H1 (cell line): ENCODE results near the gene GREB1. TPM values are rescaled to one million over a fixed set of nuclear protein-coding genes. Genes with fewer than 3 reads are reported as not detected.

Experiments
- CTCF ChIA-PET: fragments of 300-600 bp; sonication (Branson Sonifier 250); formaldehyde crosslinking; loops from one replicate; lab custom pipeline; 2021; ENCODE audit not compliant: partially characterized antibody; lab: Charles Lee
- POLR2A ChIA-PET: fragments of 300-600 bp; sonication (Branson Sonifier 250); formaldehyde crosslinking; loops from one replicate; lab custom pipeline; 2021; ENCODE audit warnings: inconsistent platforms; ENCODE audit not compliant: partially characterized antibody; lab: Charles Lee
- DNase-seq, 2 experiments: peaks; one replicate each; pipeline versions ENCODE4 v3.0.0 to v3.0.0-alpha.2; 2010 to 2022; ENCODE audit warnings: low spot score in 2 of 2, low read depth in 1 of 2, mixed read lengths in 1 of 2
- FAIRE-seq: peaks from 2 replicates; lab custom pipeline; 2011; peaks lifted over from hg19 to GRCh38; lab: Jason Lieb, UNC
- H2AFZ ChIP-seq: 2 replicates; pipeline ENCODE4 v1.8.1; 2012; ENCODE audit warnings: low read length, inconsistent platforms
- H2AK5ac ChIP-seq: 2 replicates; pipeline ENCODE4 v1.6.1; 2013; ENCODE audit warnings: low read depth, low read length
- H2BK120ac ChIP-seq: replicated peaks from 2 replicates; pipeline ENCODE3; 2013; ENCODE audit warnings: low read depth, low read length, inconsistent platforms
- H2BK12ac ChIP-seq: 2 replicates; pipeline ENCODE4 v1.6.1; 2013; ENCODE audit warnings: low read depth, low read length
- H2BK15ac ChIP-seq: 2 replicates; pipeline ENCODE4 v1.6.1; 2013; ENCODE audit warnings: low read length
- H2BK20ac ChIP-seq: 2 replicates; pipeline ENCODE4 v1.6.1; 2013; ENCODE audit warnings: low read length
- H2BK5ac ChIP-seq: 2 replicates; pipeline ENCODE4 v1.6.1; 2013; ENCODE audit warnings: low read depth, low read length
- H3K14ac ChIP-seq: 2 replicates; pipeline ENCODE4 v1.6.1; 2013; ENCODE audit warnings: inconsistent platforms; ENCODE audit not compliant: insufficient read length
- H3K18ac ChIP-seq: 2 replicates; pipeline ENCODE4 v1.6.1; 2013; ENCODE audit warnings: low read length; ENCODE audit errors: extremely low read depth
- H3K23ac ChIP-seq: 2 replicates; pipeline ENCODE4 v1.6.1; 2013; ENCODE audit warnings: inconsistent platforms; ENCODE audit not compliant: insufficient read length
- H3K23me2 ChIP-seq: 2 replicates; pipeline ENCODE4 v1.6.1; 2013; ENCODE audit warnings: low read depth, low read length
- H3K27ac ChIP-seq: 2 replicates; pipeline ENCODE4 v1.6.1; 2011; ENCODE audit warnings: low read depth, low read length, inconsistent platforms
- H3K27me3 ChIP-seq, 4 experiments: replicated peaks in 1 of 4; 1 replicate in 1 of 4; 2 replicates in 3 of 4; pipeline versions ENCODE4 v1.6.1 to v1.8.1; 2011 to 2013; ENCODE audit warnings: low read length in 3 of 4, mild to moderate bottlenecking in 3 of 4, inconsistent platforms in 2 of 4, mixed read lengths in 2 of 4, moderate library complexity in 1 of 4; ENCODE audit not compliant: control insufficient read depth in 3 of 4, insufficient read depth in 3 of 4; ENCODE audit errors: extremely low read depth in 1 of 4
- H3K36me3 ChIP-seq, 4 experiments: 2 replicates each; pipeline versions ENCODE4 v1.6.1 to v1.8.1; 2011 to 2013; ENCODE audit warnings: mild to moderate bottlenecking in 4 of 4, low read length in 3 of 4, moderate library complexity in 2 of 4, control low read depth in 1 of 4, inconsistent platforms in 1 of 4; ENCODE audit not compliant: insufficient read depth in 4 of 4, control insufficient read depth in 2 of 4
- H3K4ac ChIP-seq: replicated peaks from 2 replicates; pipeline ENCODE3; 2013; ENCODE audit warnings: low read length, low read depth, mixed read lengths, inconsistent platforms; ENCODE audit not compliant: insufficient read length
- H3K4me1 ChIP-seq, 4 experiments: replicated peaks in 1 of 4; 1 replicate in 1 of 4; 2 replicates in 3 of 4; pipeline versions ENCODE4 v1.6.1 to v1.8.1; 2011 to 2013; ENCODE audit warnings: low read length in 3 of 4, inconsistent platforms in 2 of 4, mixed read lengths in 1 of 4; ENCODE audit not compliant: insufficient read depth in 4 of 4, control insufficient read depth in 3 of 4
- H3K4me2 ChIP-seq, 2 experiments: 2 replicates each; pipeline versions ENCODE4 v1.6.1 to v1.8.1; 2011 to 2013; ENCODE audit warnings: low read depth in 2 of 2, low read length in 2 of 2, control low read depth in 1 of 2, inconsistent platforms in 1 of 2, mild to moderate bottlenecking in 1 of 2; ENCODE audit not compliant: insufficient read depth in 1 of 2
- H3K4me3 ChIP-seq, 4 experiments: fragments of 200-600, 300-600 bp in 1 of 4; sonication (generic), shearing (Covaris generic), sonication (Bioruptor Twin) in 1 of 4; 2 replicates each; pipeline versions ENCODE4 v1.5.1 to v1.8.1; 2011 to 2016; ENCODE audit warnings: low read length in 4 of 4, low read depth in 3 of 4, control low read depth in 2 of 4, inconsistent platforms in 2 of 4, mild to moderate bottlenecking in 2 of 4, mixed read lengths in 1 of 4, moderate library complexity in 1 of 4; ENCODE audit not compliant: insufficient read depth in 2 of 4; ENCODE audit errors: extremely low read depth in 1 of 4
- H3K56ac ChIP-seq: replicated peaks from 2 replicates; pipeline ENCODE3; 2013; ENCODE audit warnings: low read depth, mild to moderate bottlenecking, mixed read lengths, low read length, inconsistent platforms; ENCODE audit not compliant: insufficient read length
- H3K79me1 ChIP-seq: 2 replicates; pipeline ENCODE4 v1.6.1; 2013; ENCODE audit warnings: low read depth, low read length, control low read depth
- H3K79me2 ChIP-seq, 2 experiments: 2 replicates each; pipeline versions ENCODE4 v1.6.1 to v1.8.1; 2012 to 2013; ENCODE audit warnings: low read length in 2 of 2, mild to moderate bottlenecking in 2 of 2, inconsistent platforms in 1 of 2; ENCODE audit not compliant: insufficient read depth in 2 of 2, control insufficient read depth in 1 of 2
- H3K9ac ChIP-seq, 4 experiments: replicated peaks in 1 of 4; 1 replicate in 1 of 4; 2 replicates in 3 of 4; pipeline versions ENCODE4 v1.6.1 to v1.8.1; 2011 to 2013; ENCODE audit warnings: low read depth in 3 of 4, low read length in 3 of 4, control low read depth in 2 of 4, mild to moderate bottlenecking in 2 of 4, moderate library complexity in 2 of 4, inconsistent platforms in 1 of 4; ENCODE audit errors: extremely low read depth in 1 of 4
- H3K9me3 ChIP-seq, 2 experiments: 2 replicates each; pipeline versions ENCODE4 v1.6.1 to v1.8.1; 2012 to 2013; ENCODE audit warnings: mild to moderate bottlenecking in 2 of 2, moderate library complexity in 2 of 2, control low read depth in 1 of 2, inconsistent platforms in 1 of 2, low read depth in 1 of 2, low read length in 1 of 2, mixed read lengths in 1 of 2; ENCODE audit not compliant: insufficient read depth in 2 of 2
- H4K20me1 ChIP-seq, 2 experiments: replicated peaks in 1 of 2; 2 replicates each; pipeline versions ENCODE3 to v1.8.1; 2011 to 2013; ENCODE audit warnings: inconsistent platforms in 2 of 2, low read length in 2 of 2, mild to moderate bottlenecking in 1 of 2; ENCODE audit not compliant: insufficient read depth in 2 of 2, control insufficient read depth in 1 of 2
- H4K5ac ChIP-seq: 2 replicates; pipeline ENCODE4 v1.6.1; 2013; ENCODE audit warnings: low read length, low read depth, mixed read lengths, inconsistent platforms; ENCODE audit not compliant: insufficient read length
- H4K8ac ChIP-seq: 2 replicates; pipeline ENCODE4 v1.8.0; 2013; ENCODE audit warnings: mild to moderate bottlenecking, moderate library complexity, low read length, inconsistent platforms; ENCODE audit not compliant: insufficient read depth; ENCODE audit errors: extremely low read depth
- H4K91ac ChIP-seq: replicated peaks from 2 replicates; pipeline ENCODE3; 2013; ENCODE audit warnings: low read length, mixed read lengths, inconsistent platforms; ENCODE audit not compliant: insufficient read length
- CBX8 ChIP-seq: fragments of 300-800, 300-1000 bp; sonication (generic); IDR thresholded peaks from 2 replicates; pipeline ENCODE4 v1.7.1; 2016; ENCODE audit warnings: low read depth, low read length, borderline replicate concordance
- CHD1 ChIP-seq: IDR thresholded peaks from 2 replicates; pipeline ENCODE4 v1.6.1; 2012; ENCODE audit warnings: low read depth, low read length, improper control_type of control experiment
- CHD2 ChIP-seq: IDR thresholded peaks from 2 replicates; pipeline ENCODE4 v1.6.1; 2012; ENCODE audit warnings: low read length, improper control_type of control experiment
- GABPA ChIP-seq: IDR thresholded peaks from 2 replicates; pipeline ENCODE4 v1.6.1; 2011; ENCODE audit warnings: mild to moderate bottlenecking, low read length, moderate library complexity, borderline replicate concordance; ENCODE audit not compliant: insufficient read depth
- GTF2F1 ChIP-seq: IDR thresholded peaks from 2 replicates; pipeline ENCODE4 v1.6.1; 2012; ENCODE audit warnings: low read depth, low read length, improper control_type of control experiment, borderline replicate concordance
- HDAC6 ChIP-seq: IDR thresholded peaks from one replicate; pipeline ENCODE4 v1.7.1; 2012; ENCODE audit warnings: low read depth, mild to moderate bottlenecking, inconsistent platforms, low read length, moderate library complexity
- KDM5A ChIP-seq: fragments of 200-600 bp; IDR thresholded peaks from 2 replicates; pipeline ENCODE4 v1.7.1; 2012; ENCODE audit warnings: mild to moderate bottlenecking, low read length, inconsistent platforms, mixed read lengths
- MAX ChIP-seq: IDR thresholded peaks from 2 replicates; pipeline ENCODE4 v1.6.1; 2012; ENCODE audit warnings: inconsistent platforms
- POLR2A ChIP-seq, 2 experiments: IDR thresholded peaks; 1 replicate in 1 of 2; 2 replicates in 1 of 2; pipeline ENCODE4 v1.6.1; 2011; ENCODE audit warnings: low read depth in 2 of 2, low read length in 2 of 2, mild to moderate bottlenecking in 2 of 2; ENCODE audit errors: control extremely low read depth in 1 of 2
- SP1 ChIP-seq: IDR thresholded peaks from 2 replicates; pipeline ENCODE4 v1.6.1; 2011; ENCODE audit warnings: low read depth, low read length
- TAF7 ChIP-seq: optimal IDR thresholded peaks from 2 replicates; pipeline ENCODE3; 2011; ENCODE audit warnings: low read depth, mild to moderate bottlenecking, inconsistent platforms, low read length, moderate library complexity, borderline replicate concordance
- ZNF274 ChIP-seq: IDR thresholded peaks from 2 replicates; pipeline ENCODE4 v1.7.0; 2012; ENCODE audit warnings: low read length, borderline replicate concordance; ENCODE audit errors: extremely low read depth
- WGBS, 2 experiments: shearing (Covaris generic) in 1 of 2; methylation state at CpG; one replicate each; pipeline versions ENCODE4 v1.1.6 to v1.1.7; 2013 to 2015; ENCODE audit warnings: low lambda C conversion rate in 2 of 2, mixed read lengths in 2 of 2, inconsistent platforms in 1 of 2, low coverage in 1 of 2, missing lambda C conversion rate in 1 of 2; ENCODE audit not compliant: insufficient replicate concordance in 2 of 2, insufficient coverage in 1 of 2, insufficient read length in 1 of 2; ENCODE audit errors: extremely low coverage in 1 of 2, missing lambda C conversion rate in 1 of 2; 5-methylcytosine and 5-hydroxymethylcytosine counted together
- polyA plus RNA-seq, 7 experiments: library from polyadenylated mRNA; depleted of rRNA in 3 of 7; stranded (reverse) in 5 of 7; unstranded in 2 of 7; fragments of >200 nt in 5 of 7; fragments of 200-250 nt in 2 of 7; gene quantifications; 1 replicate in 5 of 7; 2 replicates in 1 of 7; 4 replicates in 1 of 7; pipeline versions ENCODE4 v1.2.1 to v1.2.3, GENCODE V29; 2011 to 2013; ENCODE audit warnings: missing spikeins in 2 of 7, mixed read lengths in 2 of 7
- total RNA-seq: library from RNA; stranded (reverse); fragmentation: NEBNext Ultra II Directional; extraction: Animal tissue kit (Norgen Biotek cat#: 25700); gene quantifications from 2 replicates; pipeline ENCODE4 v1.2.1, GENCODE V29; 2021

Gene GREB1
- total and polyA plus RNA-seq, 2 of the 8 experiments (the other 6 are each of a cell fraction or from before 2014, with no cell fraction given): 7.9 to 43.4 TPM

GRCh38 chr2:11517906-11518305 is 15.9 kb upstream of the GREB1 start:
- no peak overlapping the region for H2BK20ac ChIP-seq
- H3K27ac ChIP-seq: no peak overlapping the region
- no peak overlapping the region for H3K56ac ChIP-seq
- no peak overlapping the region for H2BK5ac ChIP-seq
- no peak overlapping the region for H2AK5ac ChIP-seq
- H4K5ac ChIP-seq: no peak overlapping the region
- no peak overlapping the region for H3K4me2 ChIP-seq
- H2BK12ac ChIP-seq: no peak overlapping the region
- FAIRE-seq: no peak
- TF ChIP-seq GTF2F1 (no peak), POLR2A (IDR thresholded peaks at IDR 0.05; ENCODE audit: control extremely low read depth in 1 of 2, low read depth in 2 of 2, low read length in 2 of 2) (no peak), CHD1 (no peak), KDM5A (no peak), MAX (no peak), TAF7 (no peak), CHD2 (no peak), HDAC6 (no peak), SP1 (no peak), ZNF274 (no peak), CBX8 (no peak), GABPA (no peak)
- TF ChIP-seq, all 59 proteins: peak for 0
- Histone ChIP-seq H3K9me3 (no peaks in the 10 kb centered on the region), H3K4me1 (peaks cover 1 to 13% (median 11%) of the 10 kb centered on the region in 4 experiments; a peak in 5 of 7 replicates), H3K9ac (no peak overlapping the region), H3K18ac (no peak overlapping the region), H2BK15ac (no peak overlapping the region), H2AFZ (no peak overlapping the region), H3K79me1 (peaks cover 13% of the 10 kb centered on the region; the same call in 1 of the 2 replicates), H4K91ac (no peak overlapping the region), H3K27me3 (no peaks in the 10 kb centered on the region), H3K36me3 (no peaks in the 10 kb centered on the region), H3K4me3 (no peak overlapping the region), H3K79me2 (peaks cover 0 to 12% of the 10 kb centered on the region in 2 experiments; a peak in 1 of 4 replicates), H2BK120ac (no peak overlapping the region), H4K20me1 (peaks cover 0 to 6% of the 10 kb centered on the region in 2 experiments), H3K14ac (no peak overlapping the region), H3K23me2 (peaks cover 3% of the 10 kb centered on the region; the same call in 1 of the 2 replicates), H3K4ac (no peak overlapping the region), H3K23ac (no peak overlapping the region), H4K8ac (no peak overlapping the region)
- DNase-seq: no peak
- WGBS, 2 experiments: 86% methylated on average over 3 of the region's 3 CpGs; no CpG with 5 or more reads in 1 of the 2 experiments
- CTCF ChIA-PET: interaction anchor here (0.6 to 1.3 kb wide), 2 partner anchors 21 to 889 kb away, joined by 3 read pairs; no protein-coding TSS in a partner anchor
- POLR2A ChIA-PET: no interaction called here
